ENCODE results near the gene CLEC20A.

GRCh38 chr1:178438432-178438831 is 58.3 kb downstream of the CLEC20A start:
- TF ChIP-seq CTCF (IDR thresholded peaks at IDR 0.05; ENCODE audit: poor library complexity) = no peak
- no peak for TF ChIP-seq EZH2phosphoT487 (IDR thresholded peaks at IDR 0.05; ENCODE audit: low read depth, severe bottlenecking, unreplicated experiment)
- TF ChIP-seq EZH2 (IDR thresholded peaks at IDR 0.05; ENCODE audit: borderline replicate concordance) = no peak

All from hepatocyte (in vitro differentiated cells).